ENCODE data around the gene CLASP1.

CLASP1 gene

DNA sequence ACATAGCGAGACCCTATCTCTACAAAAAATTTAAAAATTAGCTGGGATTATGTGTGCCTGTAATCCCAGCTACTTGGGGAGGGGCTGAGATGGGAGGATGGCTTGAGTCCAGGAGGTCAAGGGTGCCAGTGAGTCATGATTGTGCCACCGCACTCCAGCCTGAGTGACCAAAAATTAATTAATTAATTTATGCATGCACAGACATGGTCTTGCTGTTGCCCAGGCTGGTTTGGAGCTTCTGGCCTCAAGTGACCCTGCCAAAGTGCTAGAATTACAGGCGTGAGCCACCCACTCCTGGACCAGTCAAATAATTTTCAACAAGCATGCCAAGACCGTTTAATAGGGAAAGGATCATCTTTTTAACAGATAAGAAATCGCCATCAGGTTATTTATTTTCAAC, 306.5 kb downstream of the CLASP1 start:
- no peak for DNase-seq (ENCODE audit: low read depth in 1 of 2, low spot score in 1 of 2)
- no peak overlapping the region for H3K27ac ChIP-seq (replicated peaks)
- no peaks in the 10 kb centered on the region for H3K27me3 ChIP-seq (ENCODE audit: insufficient read depth, poor library complexity, severe bottlenecking)

DNA sequence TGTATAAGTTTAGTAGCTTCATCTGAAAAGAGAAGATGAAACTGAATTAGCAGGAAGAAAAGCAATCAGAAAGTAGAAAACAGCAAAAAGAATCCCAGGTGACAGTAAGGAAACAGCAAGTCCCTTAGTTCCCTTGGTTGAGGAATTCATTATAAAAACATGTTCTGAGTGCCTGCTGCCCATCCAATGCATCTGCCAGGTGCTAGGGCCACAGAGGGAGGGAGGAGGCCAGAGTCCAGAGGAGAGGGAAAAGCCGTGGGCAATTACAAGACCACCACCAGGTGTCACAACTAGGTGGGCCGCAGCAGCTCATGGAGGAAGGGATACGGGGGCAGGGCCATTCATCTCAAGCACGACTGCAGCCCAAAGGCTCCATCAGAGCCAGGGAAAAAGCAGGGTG, 308.3 kb downstream of the CLASP1 start:
- no peak overlapping the region for H3K27ac ChIP-seq (replicated peaks)
- H3K27me3 ChIP-seq (ENCODE audit: insufficient read depth, poor library complexity, severe bottlenecking) = no peaks in the 10 kb centered on the region

More for the DNA sequence above, 306.5 kb downstream of the CLASP1 start:
- no peak overlapping the region for H3K4me3 ChIP-seq (replicated peaks; ENCODE audit: insufficient read depth, low read length)
- TF ChIP-seq SPI1 (IDR thresholded peaks at IDR 0.05; ENCODE audit: borderline replicate concordance, low read depth) = no peak
- TF ChIP-seq, protein P1, sequence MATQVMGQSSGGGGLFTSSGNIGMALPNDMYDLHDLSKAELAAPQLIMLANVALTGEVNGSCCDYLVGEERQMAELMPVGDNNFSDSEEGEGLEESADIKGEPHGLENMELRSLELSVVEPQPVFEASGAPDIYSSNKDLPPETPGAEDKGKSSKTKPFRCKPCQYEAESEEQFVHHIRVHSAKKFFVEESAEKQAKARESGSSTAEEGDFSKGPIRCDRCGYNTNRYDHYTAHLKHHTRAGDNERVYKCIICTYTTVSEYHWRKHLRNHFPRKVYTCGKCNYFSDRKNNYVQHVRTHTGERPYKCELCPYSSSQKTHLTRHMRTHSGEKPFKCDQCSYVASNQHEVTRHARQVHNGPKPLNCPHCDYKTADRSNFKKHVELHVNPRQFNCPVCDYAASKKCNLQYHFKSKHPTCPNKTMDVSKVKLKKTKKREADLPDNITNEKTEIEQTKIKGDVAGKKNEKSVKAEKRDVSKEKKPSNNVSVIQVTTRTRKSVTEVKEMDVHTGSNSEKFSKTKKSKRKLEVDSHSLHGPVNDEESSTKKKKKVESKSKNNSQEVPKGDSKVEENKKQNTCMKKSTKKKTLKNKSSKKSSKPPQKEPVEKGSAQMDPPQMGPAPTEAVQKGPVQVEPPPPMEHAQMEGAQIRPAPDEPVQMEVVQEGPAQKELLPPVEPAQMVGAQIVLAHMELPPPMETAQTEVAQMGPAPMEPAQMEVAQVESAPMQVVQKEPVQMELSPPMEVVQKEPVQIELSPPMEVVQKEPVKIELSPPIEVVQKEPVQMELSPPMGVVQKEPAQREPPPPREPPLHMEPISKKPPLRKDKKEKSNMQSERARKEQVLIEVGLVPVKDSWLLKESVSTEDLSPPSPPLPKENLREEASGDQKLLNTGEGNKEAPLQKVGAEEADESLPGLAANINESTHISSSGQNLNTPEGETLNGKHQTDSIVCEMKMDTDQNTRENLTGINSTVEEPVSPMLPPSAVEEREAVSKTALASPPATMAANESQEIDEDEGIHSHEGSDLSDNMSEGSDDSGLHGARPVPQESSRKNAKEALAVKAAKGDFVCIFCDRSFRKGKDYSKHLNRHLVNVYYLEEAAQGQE (IDR thresholded peaks at IDR 0.05; ENCODE audit: insufficient replicate concordance, low read depth) = no peak
- TF ChIP-seq POLR2AphosphoS5 (IDR thresholded peaks at IDR 0.05; ENCODE audit: low read depth) = no peak
- TF ChIP-seq, protein P2, sequence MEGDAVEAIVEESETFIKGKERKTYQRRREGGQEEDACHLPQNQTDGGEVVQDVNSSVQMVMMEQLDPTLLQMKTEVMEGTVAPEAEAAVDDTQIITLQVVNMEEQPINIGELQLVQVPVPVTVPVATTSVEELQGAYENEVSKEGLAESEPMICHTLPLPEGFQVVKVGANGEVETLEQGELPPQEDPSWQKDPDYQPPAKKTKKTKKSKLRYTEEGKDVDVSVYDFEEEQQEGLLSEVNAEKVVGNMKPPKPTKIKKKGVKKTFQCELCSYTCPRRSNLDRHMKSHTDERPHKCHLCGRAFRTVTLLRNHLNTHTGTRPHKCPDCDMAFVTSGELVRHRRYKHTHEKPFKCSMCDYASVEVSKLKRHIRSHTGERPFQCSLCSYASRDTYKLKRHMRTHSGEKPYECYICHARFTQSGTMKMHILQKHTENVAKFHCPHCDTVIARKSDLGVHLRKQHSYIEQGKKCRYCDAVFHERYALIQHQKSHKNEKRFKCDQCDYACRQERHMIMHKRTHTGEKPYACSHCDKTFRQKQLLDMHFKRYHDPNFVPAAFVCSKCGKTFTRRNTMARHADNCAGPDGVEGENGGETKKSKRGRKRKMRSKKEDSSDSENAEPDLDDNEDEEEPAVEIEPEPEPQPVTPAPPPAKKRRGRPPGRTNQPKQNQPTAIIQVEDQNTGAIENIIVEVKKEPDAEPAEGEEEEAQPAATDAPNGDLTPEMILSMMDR (IDR thresholded peaks at IDR 0.05; ENCODE audit: insufficient read depth, low read length) = no peak
- no peak for TF ChIP-seq GABPA (IDR thresholded peaks at IDR 0.05; ENCODE audit: low read depth)

DNA sequence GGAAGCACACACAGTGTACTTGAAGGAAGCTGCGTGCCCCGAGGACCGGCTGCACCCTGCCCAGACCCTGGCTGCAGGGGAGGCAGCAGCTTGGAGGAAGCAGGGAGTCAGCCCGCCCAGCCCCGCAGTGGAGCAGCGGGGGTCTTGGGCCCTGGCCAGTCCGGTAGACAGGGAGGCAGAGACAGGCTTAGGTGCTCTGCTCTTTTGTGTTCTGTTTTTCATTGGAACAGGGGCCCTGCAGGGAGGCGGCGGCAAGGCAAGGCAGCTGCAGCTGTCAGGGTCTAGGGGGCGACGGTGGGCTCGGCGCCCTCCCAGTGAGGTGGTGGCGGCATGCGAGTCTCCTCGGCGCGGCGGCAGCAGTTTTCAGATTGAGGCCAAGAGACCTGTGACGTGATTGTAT, 311.0 kb downstream of the CLASP1 start:
- TF ChIP-seq, protein P2 (IDR thresholded peaks at IDR 0.05; ENCODE audit: insufficient read depth, low read length) = no peak
- no peak for TF ChIP-seq SPI1 (IDR thresholded peaks at IDR 0.05; ENCODE audit: borderline replicate concordance, low read depth)
- no peak for TF ChIP-seq POLR2AphosphoS5 (IDR thresholded peaks at IDR 0.05; ENCODE audit: low read depth)
- TF ChIP-seq, protein P1 (IDR thresholded peaks at IDR 0.05; ENCODE audit: insufficient replicate concordance, low read depth) = no peak
- TF ChIP-seq GABPA (IDR thresholded peaks at IDR 0.05; ENCODE audit: low read depth) = no peak
- Histone ChIP-seq H3K27ac (replicated peaks) (no peak overlapping the region), H3K27me3 (ENCODE audit: insufficient read depth, poor library complexity, severe bottlenecking) (no peaks in the 10 kb centered on the region), H3K4me3 (replicated peaks; ENCODE audit: insufficient read depth, low read length) (no peak overlapping the region)
- no peak for DNase-seq (ENCODE audit: low read depth in 1 of 2, low spot score in 1 of 2)

More for the DNA sequence above, 308.3 kb downstream of the CLASP1 start:
- no peak for TF ChIP-seq GABPA (IDR thresholded peaks at IDR 0.05; ENCODE audit: low read depth)
- TF ChIP-seq, protein P1 (IDR thresholded peaks at IDR 0.05; ENCODE audit: insufficient replicate concordance, low read depth) = no peak
- no peak for TF ChIP-seq POLR2AphosphoS5 (IDR thresholded peaks at IDR 0.05; ENCODE audit: low read depth)
- TF ChIP-seq SPI1 (IDR thresholded peaks at IDR 0.05; ENCODE audit: borderline replicate concordance, low read depth) = no peak
- TF ChIP-seq, protein P2 (IDR thresholded peaks at IDR 0.05; ENCODE audit: insufficient read depth, low read length) = no peak
- H3K4me3 ChIP-seq (replicated peaks; ENCODE audit: insufficient read depth, low read length) = no peak overlapping the region
- DNase-seq (ENCODE audit: low read depth in 1 of 2, low spot score in 1 of 2) = no peak

Data from HL-60 (cell line).